GM13976 (cell line): Measurements from ENCODE around the gene CRAMP1.

ENCODE experiments used
- DNase-seq: peaks from one replicate; pipeline ENCODE4 v3.0.0; 2012; ENCODE audit warnings: low spot score
- in situ Hi-C: fragments of 300-500 bp; cut with MboI; formaldehyde crosslinking; loops from one replicate; pipeline ENCODE4 v1.12.0; 2022; ENCODE audit warnings: low sequenced_read_pairs, mixed read lengths, inconsistent platforms; ENCODE audit not compliant: unreplicated experiment
- TF ChIP-seq, protein P1 (sequence below): IDR thresholded peaks from 2 replicates; pipeline ENCODE4 v1.5.1; 2012; ENCODE audit warnings: borderline replicate concordance, mild to moderate bottlenecking; ENCODE audit not compliant: insufficient read depth; ENCODE audit errors: extremely low read depth, missing control alignments, control extremely low read depth

CRAMP1 gene

GRCh38 chr16:1610071-1610898, 1.9 kb upstream of the CRAMP1 start:
- TF ChIP-seq, protein P1, sequence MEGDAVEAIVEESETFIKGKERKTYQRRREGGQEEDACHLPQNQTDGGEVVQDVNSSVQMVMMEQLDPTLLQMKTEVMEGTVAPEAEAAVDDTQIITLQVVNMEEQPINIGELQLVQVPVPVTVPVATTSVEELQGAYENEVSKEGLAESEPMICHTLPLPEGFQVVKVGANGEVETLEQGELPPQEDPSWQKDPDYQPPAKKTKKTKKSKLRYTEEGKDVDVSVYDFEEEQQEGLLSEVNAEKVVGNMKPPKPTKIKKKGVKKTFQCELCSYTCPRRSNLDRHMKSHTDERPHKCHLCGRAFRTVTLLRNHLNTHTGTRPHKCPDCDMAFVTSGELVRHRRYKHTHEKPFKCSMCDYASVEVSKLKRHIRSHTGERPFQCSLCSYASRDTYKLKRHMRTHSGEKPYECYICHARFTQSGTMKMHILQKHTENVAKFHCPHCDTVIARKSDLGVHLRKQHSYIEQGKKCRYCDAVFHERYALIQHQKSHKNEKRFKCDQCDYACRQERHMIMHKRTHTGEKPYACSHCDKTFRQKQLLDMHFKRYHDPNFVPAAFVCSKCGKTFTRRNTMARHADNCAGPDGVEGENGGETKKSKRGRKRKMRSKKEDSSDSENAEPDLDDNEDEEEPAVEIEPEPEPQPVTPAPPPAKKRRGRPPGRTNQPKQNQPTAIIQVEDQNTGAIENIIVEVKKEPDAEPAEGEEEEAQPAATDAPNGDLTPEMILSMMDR: no peak
- in situ Hi-C loops: no loop called here
- peak; percentile 97 for DNase-seq

GRCh38 chr16:1610899-1611632, 1.1 kb upstream of the CRAMP1 start:
- TF ChIP-seq, protein P1: no peak
- peak; percentile 49 for DNase-seq
- in situ Hi-C loops: no loop called here

DNA sequence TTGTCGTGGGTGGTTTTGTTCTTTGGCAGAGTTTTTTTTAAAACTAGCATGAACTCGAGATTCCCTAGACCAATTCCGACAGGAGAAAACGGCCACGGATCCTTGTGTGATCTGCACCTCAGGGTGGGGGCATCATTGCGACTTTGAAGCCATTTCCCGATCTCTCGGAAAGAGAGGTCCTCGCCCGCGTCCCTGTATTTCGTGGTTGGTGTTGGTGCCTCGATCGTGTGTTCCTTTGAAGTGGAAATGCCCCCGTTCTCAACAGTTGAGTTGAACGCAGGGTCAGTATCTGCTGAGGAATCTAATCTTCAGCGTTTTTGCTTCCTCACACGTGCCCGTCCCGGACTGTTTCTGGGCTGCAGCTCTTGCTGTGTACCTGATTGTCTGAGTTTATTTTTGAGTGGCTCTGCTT, 1.1 kb downstream of the CRAMP1 start:
- no peak for DNase-seq
- TF ChIP-seq, protein P1: no peak
- in situ Hi-C loops: no loop called here

DNA sequence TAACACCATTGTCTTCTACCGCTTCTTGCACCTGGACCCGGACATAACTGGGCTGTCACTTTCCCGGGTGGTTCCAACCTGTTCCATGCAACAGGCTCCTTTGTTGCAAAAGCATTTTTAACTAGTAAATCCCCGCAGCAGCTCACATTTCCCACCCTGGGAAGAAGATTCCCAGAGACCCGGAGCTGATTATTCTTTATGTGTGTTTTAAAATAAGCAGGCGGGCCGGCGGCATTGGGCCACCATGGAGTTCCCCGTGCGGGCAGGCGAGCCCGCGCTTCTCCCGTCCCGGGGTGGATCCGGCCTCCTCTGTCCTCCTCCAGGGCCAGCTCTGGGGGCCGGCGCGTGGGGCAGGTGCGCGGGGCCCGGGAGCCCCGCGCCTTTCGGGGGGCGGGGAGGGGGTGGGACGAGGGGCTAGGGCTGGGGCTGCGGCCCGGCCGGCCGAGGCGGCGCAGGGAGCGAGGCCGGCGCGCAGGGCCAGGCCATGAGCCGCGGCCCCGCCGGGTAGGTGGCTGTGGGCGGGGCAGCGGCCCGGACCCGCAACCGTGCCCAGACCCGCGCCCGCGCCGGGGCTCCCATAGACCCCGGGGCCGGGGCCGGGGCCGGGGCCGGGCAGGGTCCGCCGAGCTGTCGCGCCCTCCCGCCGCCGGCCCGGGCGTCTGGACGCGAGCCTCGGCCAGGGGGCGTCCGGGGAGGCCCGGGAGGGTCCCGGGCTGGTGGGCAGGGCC, 1.7 kb downstream of the CRAMP1 start:
- TF ChIP-seq, protein P1: no peak
- DNase-seq: no peak
- in situ Hi-C loops: no loop called here

DNA sequence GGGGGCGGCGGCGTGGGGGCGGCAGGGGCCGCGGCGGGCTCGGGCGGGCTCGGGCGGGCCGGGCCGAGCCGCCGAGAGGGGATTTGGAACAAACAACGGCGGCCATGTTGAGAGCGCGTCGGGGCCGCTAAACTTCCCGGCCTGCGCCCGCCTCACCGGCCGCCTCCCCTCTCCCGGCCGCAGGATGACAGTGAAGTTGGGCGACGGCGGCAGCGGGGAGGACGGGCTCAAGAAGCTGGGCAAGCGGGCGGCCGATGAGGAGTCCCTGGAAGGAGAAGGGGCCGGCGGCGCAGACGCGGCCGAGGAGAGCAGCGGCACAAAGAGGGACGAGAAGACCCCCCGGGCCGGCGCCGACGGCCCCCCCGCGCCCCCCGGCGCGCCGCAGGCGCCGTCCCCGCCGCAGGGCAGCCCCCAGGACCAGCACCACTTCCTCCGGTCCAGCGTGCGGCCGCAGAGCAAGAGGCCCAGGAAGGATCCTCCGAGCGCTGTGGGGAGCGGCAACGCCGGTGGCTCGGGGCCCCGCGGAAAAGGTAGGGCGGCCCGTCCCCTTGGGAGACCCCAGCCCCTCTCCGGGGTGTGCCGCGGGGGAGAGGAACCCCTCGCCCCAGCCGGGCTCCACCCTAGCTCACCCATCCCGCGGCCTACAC, 2.4 kb downstream of the CRAMP1 start:
- TF ChIP-seq, protein P1: no peak
- in situ Hi-C loops: no loop called here
- DNase-seq: peak; percentile 68

DNA sequence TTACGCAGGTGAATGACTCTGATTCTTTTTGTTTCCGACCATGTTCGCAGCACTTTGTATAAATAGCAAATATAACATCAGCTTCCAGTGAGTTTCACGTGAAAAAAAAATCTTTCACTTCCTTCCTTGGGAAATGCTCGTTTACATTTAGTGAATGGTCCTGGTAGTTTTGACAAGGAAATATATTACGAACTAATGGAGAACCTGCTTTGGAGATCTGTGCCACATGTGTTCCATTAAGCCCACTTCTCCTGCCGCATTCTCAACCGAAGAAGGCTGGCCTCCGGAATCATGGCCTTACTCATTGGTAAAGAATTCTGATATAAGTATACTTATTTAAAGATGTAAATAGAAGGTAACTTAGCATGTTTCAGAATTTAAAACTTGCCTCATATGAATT, 3.6 kb downstream of the CRAMP1 start:
- in situ Hi-C loops: no loop called here
- no peak for DNase-seq
- TF ChIP-seq, protein P1: no peak
